ENCODE measurements around the gene PARP8. TPM values are rescaled to one million over a fixed set of nuclear protein-coding genes. Genes with fewer than 3 reads are reported as not detected.
"Not testable (repeated sequence)": the region's sequence is repeated elsewhere in the genome, so short reads cannot be mapped to it uniquely, and the experiment has no call there.

PARP8 gene
- total RNA-seq, 4 donors from 2014 or later, result 3.6 to 26.0 (median 6.1) TPM

- no peak overlapping the region for H3K27ac ChIP-seq
- no peaks in the 10 kb centered on the region for H3K36me3 ChIP-seq
- intact Hi-C loops (cut with DNase I; ENCODE audit: low total_unique reads) (no loop called here), in situ Hi-C loops (cut with MboI; ENCODE audit: low pct_ligation_motif_present in 1 of 4, low pct_unique_long_range_greater_than_20kb in 1 of 4, low sequenced_read_pairs in 3 of 4) (no loop called here)
- H3K9me3 ChIP-seq, result no peaks in the 10 kb centered on the region
- H3K4me3 ChIP-seq, result no peak overlapping the region
- 50 to 74% methylated on average over 1 to 2 of the region's 2 CpGs for WGBS, 2 donors (ENCODE audit: low coverage in 1 of 2)
- peaks cover 0 to 20% (median 5%) of the 10 kb centered on the region in 4 donors for H3K4me1 ChIP-seq
- peaks cover 7% of the 10 kb centered on the region for H3K27me3 ChIP-seq
- TF ChIP-seq EP300 (IDR thresholded peaks at IDR 0.05; ENCODE audit: low read depth) (no peak), CTCF (IDR thresholded peaks at IDR 0.05) (no peak), POLR2AphosphoS5 (IDR thresholded peaks at IDR 0.05) (no peak), POLR2A (IDR thresholded peaks at IDR 0.05) (no peak)
- DNase-seq, result no peak
Observed at GRCh38 chr5:50672663-50673062, 6.2 kb downstream of the PARP8 start.

- DNase-seq; in situ Hi-C loops (cut with MboI; ENCODE audit: low pct_ligation_motif_present in 1 of 4, low pct_unique_long_range_greater_than_20kb in 1 of 4, low sequenced_read_pairs in 3 of 4); H3K27ac ChIP-seq; H3K9me3 ChIP-seq; H3K36me3 ChIP-seq; intact Hi-C loops (cut with DNase I; ENCODE audit: low total_unique reads); H3K27me3 ChIP-seq; H3K4me3 ChIP-seq: not testable (repeated sequence)
- peaks cover 0 to 21% (median 3%) of the 10 kb centered on the region in 4 donors for H3K4me1 ChIP-seq
- WGBS, 2 donors (ENCODE audit: low coverage in 1 of 2), result 52 to 55% methylated on average over 3 of the region's 3 CpGs
Observed at GRCh38 chr5:50673444-50673843, 7.0 kb downstream of the PARP8 start.

- no peak for DNase-seq
- TF ChIP-seq POLR2AphosphoS5 (IDR thresholded peaks at IDR 0.05), result no peak
- TF ChIP-seq POLR2A (IDR thresholded peaks at IDR 0.05), result no peak
- TF ChIP-seq CTCF (IDR thresholded peaks at IDR 0.05), result no peak
- TF ChIP-seq EP300 (IDR thresholded peaks at IDR 0.05; ENCODE audit: low read depth), result no peak
- 92 to 96% methylated on average over 8 to 15 of the region's 15 CpGs for WGBS, 2 donors (ENCODE audit: low coverage in 1 of 2)
- Histone ChIP-seq H3K27ac (no peak overlapping the region), H3K4me1 (peaks cover 0 to 24% (median 2%) of the 10 kb centered on the region in 4 donors), H3K4me3 (no peak overlapping the region), H3K27me3 (no peaks in the 10 kb centered on the region), H3K9me3 (no peaks in the 10 kb centered on the region), H3K36me3 (no peaks in the 10 kb centered on the region)
- in situ Hi-C loops (cut with MboI; ENCODE audit: low pct_ligation_motif_present in 1 of 4, low pct_unique_long_range_greater_than_20kb in 1 of 4, low sequenced_read_pairs in 3 of 4), result no loop called here
- intact Hi-C loops (cut with DNase I; ENCODE audit: low total_unique reads), result no loop called here
Observed at GRCh38 chr5:50675385-50675784, 8.9 kb downstream of the PARP8 start.

GRCh38 chr5:50679554-50679953, 13.1 kb downstream of the PARP8 start:
- H3K27ac ChIP-seq; in situ Hi-C loops (cut with MboI; ENCODE audit: low pct_ligation_motif_present in 1 of 4, low pct_unique_long_range_greater_than_20kb in 1 of 4, low sequenced_read_pairs in 3 of 4); DNase-seq; H3K36me3 ChIP-seq; H3K9me3 ChIP-seq; H3K27me3 ChIP-seq; intact Hi-C loops (cut with DNase I; ENCODE audit: low total_unique reads); H3K4me3 ChIP-seq: not testable (repeated sequence)
- 36 to 78% methylated on average over 3 to 4 of the region's 4 CpGs for WGBS, 2 donors (ENCODE audit: low coverage in 1 of 2)
- peaks cover 0 to 16% (median 0%) of the 10 kb centered on the region in 4 donors for H3K4me1 ChIP-seq

- intact Hi-C loops (cut with DNase I; ENCODE audit: low total_unique reads) (no loop called here), in situ Hi-C loops (cut with MboI; ENCODE audit: low pct_ligation_motif_present in 1 of 4, low pct_unique_long_range_greater_than_20kb in 1 of 4, low sequenced_read_pairs in 3 of 4) (no loop called here)
- H3K9me3 ChIP-seq, result no peaks in the 10 kb centered on the region
- WGBS, 2 donors (ENCODE audit: low coverage in 1 of 2), result 73 to 78% methylated on average over 3 of the region's 3 CpGs
- no peaks in the 10 kb centered on the region for H3K36me3 ChIP-seq
- H3K4me1 ChIP-seq, result peaks cover 0 to 6% (median 0%) of the 10 kb centered on the region in 4 donors
- H3K27me3 ChIP-seq, result no peaks in the 10 kb centered on the region
- no peak for DNase-seq
- H3K27ac ChIP-seq, result no peak overlapping the region
- H3K4me3 ChIP-seq, result no peak overlapping the region
- TF ChIP-seq EP300 (IDR thresholded peaks at IDR 0.05; ENCODE audit: low read depth) (no peak), POLR2AphosphoS5 (IDR thresholded peaks at IDR 0.05) (no peak), CTCF (IDR thresholded peaks at IDR 0.05) (no peak), POLR2A (IDR thresholded peaks at IDR 0.05) (no peak)
Observed at GRCh38 chr5:50684721-50685120, 18.3 kb downstream of the PARP8 start.
